ENCODE results near the gene ICE1.
"Not testable (repeated sequence)": the region's sequence is repeated elsewhere in the genome, so short reads cannot be mapped to it uniquely, and the experiment has no call there.

DNA sequence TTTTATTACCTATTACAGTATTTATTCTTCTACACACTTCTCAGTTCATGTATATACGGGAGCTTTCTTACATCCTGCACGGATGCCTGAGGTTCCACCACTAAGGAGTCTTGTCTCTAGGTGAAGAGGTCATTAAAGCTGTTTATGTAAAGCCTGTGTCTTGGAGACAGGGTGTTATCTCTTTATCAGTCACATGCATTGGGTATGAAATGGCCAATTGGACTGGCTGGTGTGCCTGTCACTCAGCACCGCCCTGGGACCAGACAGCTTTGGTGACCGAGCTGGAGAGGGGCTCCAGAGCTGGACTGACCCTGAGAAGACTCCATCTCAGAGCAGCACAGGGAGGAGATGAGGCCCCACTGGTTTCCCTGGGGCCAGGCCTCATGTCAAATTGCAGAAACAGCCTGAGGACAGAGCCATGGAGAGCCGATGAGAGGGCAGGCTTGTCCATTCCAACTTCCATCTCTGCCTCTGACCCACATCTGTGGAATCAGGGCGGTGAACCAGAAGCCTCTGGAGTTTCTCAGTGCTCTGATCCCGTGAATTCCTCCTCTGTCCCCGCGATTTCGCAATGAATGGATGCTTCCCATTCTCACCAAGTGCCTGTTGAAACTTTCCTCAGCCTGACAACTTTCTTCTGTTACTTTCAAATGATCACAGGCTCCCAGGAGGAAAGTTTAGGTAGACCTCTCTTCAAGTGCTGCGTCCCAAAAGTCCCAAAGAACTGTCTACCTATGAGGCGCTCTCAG lies 32.2 kb upstream of the ICE1 start:
- TF ChIP-seq POLR2A (IDR thresholded peaks at IDR 0.05), result not testable (repeated sequence)
- TF ChIP-seq, protein P1, sequence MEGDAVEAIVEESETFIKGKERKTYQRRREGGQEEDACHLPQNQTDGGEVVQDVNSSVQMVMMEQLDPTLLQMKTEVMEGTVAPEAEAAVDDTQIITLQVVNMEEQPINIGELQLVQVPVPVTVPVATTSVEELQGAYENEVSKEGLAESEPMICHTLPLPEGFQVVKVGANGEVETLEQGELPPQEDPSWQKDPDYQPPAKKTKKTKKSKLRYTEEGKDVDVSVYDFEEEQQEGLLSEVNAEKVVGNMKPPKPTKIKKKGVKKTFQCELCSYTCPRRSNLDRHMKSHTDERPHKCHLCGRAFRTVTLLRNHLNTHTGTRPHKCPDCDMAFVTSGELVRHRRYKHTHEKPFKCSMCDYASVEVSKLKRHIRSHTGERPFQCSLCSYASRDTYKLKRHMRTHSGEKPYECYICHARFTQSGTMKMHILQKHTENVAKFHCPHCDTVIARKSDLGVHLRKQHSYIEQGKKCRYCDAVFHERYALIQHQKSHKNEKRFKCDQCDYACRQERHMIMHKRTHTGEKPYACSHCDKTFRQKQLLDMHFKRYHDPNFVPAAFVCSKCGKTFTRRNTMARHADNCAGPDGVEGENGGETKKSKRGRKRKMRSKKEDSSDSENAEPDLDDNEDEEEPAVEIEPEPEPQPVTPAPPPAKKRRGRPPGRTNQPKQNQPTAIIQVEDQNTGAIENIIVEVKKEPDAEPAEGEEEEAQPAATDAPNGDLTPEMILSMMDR (IDR thresholded peaks at IDR 0.05), result not testable (repeated sequence)
